ENCODE data around the gene KCNG1. TPM values are rescaled to one million over a fixed set of nuclear protein-coding genes. Genes with fewer than 3 reads are reported as not detected.
A peak's percentile ranks its signal among the peaks of the same experiment; 100 is the strongest.

Gene KCNG1
- total and polyA plus RNA-seq, 2 experiments from 2014 or later: 8.1 to 26.3 TPM

DNA sequence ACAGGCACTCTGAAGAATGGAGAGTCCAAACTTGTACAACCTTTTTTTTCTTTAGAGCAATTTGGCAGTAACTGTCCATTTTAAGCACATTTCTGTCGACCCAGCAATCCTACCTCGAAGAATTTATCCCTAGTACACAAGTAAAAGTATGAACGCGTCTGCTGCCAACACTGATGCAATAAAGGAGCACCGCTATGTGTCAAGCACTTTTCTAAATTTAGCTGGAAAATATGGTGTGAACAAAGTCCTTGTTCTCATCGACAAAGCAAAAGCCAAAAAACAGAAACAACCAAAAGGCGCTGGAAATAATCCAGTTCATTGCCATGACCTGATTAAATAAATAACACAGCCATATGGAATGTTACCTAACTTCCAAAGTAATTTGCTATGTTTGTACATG is 65.6 kb downstream of the KCNG1 start:
- Histone ChIP-seq H3F3A (replicated peaks; ENCODE audit: low read depth) (no peaks in the 10 kb centered on the region), H3K27ac (ENCODE audit: low read depth) (0 out of 2 replicates have a peak overlapping the region, but pooled peaks have one; percentile 1), H3K9me2 (ENCODE audit: insufficient read depth) (no peaks in the 10 kb centered on the region), H3K4me2 (peak overlapping the region; percentile 93), H3K79me2 (replicated peaks; ENCODE audit: insufficient read depth) (peaks cover 87% of the 10 kb centered on the region), H4K20me1 (replicated peaks; ENCODE audit: insufficient read depth) (peaks cover 48% of the 10 kb centered on the region), H3K4me3 (peak overlapping the region; percentile 92), H3K4me1 (ENCODE audit: insufficient read depth) (peaks cover 20% of the 10 kb centered on the region; the same call in 1 of the 2 replicates), H3K36me3 (ENCODE audit: insufficient read depth) (peaks cover 25% of the 10 kb centered on the region), H3K27me3 (ENCODE audit: insufficient read depth) (no peaks in the 10 kb centered on the region), H2AFZ (no peak overlapping the region)
- H3K27ac Mint-ChIP-seq: peak overlapping the region; percentile 100; the same call in 1 of the 2 replicates
- peaks cover 12% of the 10 kb centered on the region for H3K27me3 Mint-ChIP-seq (ENCODE audit: insufficient read depth, low read depth, poor library complexity)
- 0 out of 3 replicates have a peak, but pooled peaks cover 4% of the 10 kb centered on the region for H3K9me3 Mint-ChIP-seq
- ATAC-seq (no peak), DNase-seq (ENCODE audit: low spot score) (no peak)
- H3K36me3 Mint-ChIP-seq (ENCODE audit: low read depth): peaks cover 39% of the 10 kb centered on the region
- peak overlapping the region; percentile 96 for H3K4me3 Mint-ChIP-seq
- no peak for TF ChIP-seq POLR2AphosphoS5 (IDR thresholded peaks at IDR 0.05; ENCODE audit: low read depth)
- no peak for TF ChIP-seq REST (IDR thresholded peaks at IDR 0.05; ENCODE audit: unreplicated experiment)
- no peak for TF ChIP-seq NANOG (IDR thresholded peaks at IDR 0.05; ENCODE audit: borderline replicate concordance)
- no peak for TF ChIP-seq ETS1 (IDR thresholded peaks at IDR 0.05)
- TF ChIP-seq JUNB (IDR thresholded peaks at IDR 0.05; ENCODE audit: unreplicated experiment): no peak
- TF ChIP-seq CTCF (conservative IDR thresholded peaks at IDR 0.05; ENCODE audit: low read depth in 2 of 2): no peak
- TF ChIP-seq, protein P1, sequence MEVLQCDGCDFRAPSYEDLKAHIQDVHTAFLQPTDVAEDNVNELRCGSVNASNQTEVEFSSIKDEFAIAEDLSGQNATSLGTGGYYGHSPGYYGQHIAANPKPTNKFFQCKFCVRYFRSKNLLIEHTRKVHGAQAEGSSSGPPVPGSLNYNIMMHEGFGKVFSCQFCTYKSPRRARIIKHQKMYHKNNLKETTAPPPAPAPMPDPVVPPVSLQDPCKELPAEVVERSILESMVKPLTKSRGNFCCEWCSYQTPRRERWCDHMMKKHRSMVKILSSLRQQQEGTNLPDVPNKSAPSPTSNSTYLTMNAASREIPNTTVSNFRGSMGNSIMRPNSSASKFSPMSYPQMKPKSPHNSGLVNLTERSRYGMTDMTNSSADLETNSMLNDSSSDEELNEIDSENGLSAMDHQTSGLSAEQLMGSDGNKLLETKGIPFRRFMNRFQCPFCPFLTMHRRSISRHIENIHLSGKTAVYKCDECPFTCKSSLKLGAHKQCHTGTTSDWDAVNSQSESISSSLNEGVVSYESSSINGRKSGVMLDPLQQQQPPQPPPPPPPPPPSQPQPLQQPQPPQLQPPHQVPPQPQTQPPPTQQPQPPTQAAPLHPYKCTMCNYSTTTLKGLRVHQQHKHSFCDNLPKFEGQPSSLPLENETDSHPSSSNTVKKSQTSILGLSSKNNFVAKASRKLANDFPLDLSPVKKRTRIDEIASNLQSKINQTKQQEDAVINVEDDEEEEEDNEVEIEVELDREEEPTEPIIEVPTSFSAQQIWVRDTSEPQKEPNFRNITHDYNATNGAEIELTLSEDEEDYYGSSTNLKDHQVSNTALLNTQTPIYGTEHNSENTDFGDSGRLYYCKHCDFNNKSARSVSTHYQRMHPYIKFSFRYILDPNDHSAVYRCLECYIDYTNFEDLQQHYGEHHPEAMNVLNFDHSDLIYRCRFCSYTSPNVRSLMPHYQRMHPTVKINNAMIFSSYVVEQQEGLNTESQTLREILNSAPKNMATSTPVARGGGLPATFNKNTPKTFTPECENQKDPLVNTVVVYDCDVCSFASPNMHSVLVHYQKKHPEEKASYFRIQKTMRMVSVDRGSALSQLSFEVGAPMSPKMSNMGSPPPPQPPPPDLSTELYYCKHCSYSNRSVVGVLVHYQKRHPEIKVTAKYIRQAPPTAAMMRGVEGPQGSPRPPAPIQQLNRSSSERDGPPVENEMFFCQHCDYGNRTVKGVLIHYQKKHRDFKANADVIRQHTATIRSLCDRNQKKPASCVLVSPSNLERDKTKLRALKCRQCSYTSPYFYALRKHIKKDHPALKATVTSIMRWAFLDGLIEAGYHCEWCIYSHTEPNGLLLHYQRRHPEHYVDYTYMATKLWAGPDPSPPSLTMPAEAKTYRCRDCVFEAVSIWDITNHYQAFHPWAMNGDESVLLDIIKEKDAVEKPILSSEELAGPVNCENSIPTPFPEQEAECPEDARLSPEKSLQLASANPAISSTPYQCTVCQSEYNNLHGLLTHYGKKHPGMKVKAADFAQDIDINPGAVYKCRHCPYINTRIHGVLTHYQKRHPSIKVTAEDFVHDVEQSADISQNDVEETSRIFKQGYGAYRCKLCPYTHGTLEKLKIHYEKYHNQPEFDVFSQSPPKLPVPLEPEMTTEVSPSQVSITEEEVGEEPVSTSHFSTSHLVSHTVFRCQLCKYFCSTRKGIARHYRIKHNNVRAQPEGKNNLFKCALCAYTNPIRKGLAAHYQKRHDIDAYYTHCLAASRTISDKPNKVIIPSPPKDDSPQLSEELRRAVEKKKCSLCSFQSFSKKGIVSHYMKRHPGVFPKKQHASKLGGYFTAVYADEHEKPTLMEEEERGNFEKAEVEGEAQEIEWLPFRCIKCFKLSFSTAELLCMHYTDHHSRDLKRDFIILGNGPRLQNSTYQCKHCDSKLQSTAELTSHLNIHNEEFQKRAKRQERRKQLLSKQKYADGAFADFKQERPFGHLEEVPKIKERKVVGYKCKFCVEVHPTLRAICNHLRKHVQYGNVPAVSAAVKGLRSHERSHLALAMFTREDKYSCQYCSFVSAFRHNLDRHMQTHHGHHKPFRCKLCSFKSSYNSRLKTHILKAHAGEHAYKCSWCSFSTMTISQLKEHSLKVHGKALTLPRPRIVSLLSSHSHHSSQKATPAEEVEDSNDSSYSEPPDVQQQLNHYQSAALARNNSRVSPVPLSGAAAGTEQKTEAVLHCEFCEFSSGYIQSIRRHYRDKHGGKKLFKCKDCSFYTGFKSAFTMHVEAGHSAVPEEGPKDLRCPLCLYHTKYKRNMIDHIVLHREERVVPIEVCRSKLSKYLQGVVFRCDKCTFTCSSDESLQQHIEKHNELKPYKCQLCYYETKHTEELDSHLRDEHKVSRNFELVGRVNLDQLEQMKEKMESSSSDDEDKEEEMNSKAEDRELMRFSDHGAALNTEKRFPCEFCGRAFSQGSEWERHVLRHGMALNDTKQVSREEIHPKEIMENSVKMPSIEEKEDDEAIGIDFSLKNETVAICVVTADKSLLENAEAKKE (CRISPR knock-in tag; IDR thresholded peaks at IDR 0.05): no peak
- TF ChIP-seq STAT1 (IDR thresholded peaks at IDR 0.05; ENCODE audit: unreplicated experiment): no peak
- TF ChIP-seq EZH2phosphoT487 (IDR thresholded peaks at IDR 0.05; ENCODE audit: unreplicated experiment): no peak
- TF ChIP-seq ZNF331 (CRISPR knock-in tag; IDR thresholded peaks at IDR 0.05; ENCODE audit: low read depth): no peak
- no peak for TF ChIP-seq CREB1 (CRISPR knock-in tag; IDR thresholded peaks at IDR 0.05; ENCODE audit: low read depth)
- TF ChIP-seq ZNF114 (CRISPR knock-in tag; IDR thresholded peaks at IDR 0.05): no peak
- TF ChIP-seq EZH2 (IDR thresholded peaks at IDR 0.05; ENCODE audit: low read depth, unreplicated experiment): no peak
- H3K4me1 Mint-ChIP-seq: peaks cover 23% of the 10 kb centered on the region
